ENCODE data around the gene GP1BA.

The GP1BA gene

DNA sequence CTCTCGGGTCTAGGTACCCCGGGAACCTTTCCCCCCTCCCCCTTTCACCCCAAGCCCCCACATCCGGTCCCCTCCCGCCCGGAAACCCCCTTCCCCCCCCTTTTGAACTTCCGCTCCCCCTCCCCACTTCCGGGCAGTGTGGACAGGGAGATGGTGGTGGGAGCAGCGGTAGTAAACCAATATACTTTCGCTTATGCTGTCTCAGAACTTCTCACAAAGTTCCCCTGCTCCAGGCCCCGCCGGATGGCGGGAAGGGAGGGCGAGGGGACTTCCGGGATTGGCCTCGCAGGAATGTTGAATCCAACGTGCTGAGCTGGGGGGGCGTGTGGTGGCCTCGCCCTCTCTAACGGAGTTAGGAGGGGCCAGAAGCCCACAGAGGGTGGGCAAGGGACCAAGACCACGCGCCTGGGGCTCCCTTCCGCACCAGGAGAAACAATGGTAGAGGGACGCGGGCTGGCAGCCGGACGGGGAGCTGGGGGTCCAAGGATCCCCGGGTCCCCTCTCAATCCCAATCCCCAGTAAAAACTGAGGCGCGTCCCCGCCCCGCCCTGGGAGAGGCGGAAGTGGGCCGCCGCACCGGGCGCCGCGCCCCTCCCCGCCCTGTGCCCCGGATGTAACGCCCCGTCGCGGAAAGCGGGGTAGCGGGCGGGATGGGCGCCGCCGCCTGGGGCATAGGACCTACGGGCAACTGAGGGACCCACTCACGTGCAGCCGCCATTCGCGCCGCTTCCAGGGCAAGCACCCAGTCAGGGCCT lies 15.5 kb downstream of the GP1BA start (continued):
- TF ChIP-seq, protein P1, sequence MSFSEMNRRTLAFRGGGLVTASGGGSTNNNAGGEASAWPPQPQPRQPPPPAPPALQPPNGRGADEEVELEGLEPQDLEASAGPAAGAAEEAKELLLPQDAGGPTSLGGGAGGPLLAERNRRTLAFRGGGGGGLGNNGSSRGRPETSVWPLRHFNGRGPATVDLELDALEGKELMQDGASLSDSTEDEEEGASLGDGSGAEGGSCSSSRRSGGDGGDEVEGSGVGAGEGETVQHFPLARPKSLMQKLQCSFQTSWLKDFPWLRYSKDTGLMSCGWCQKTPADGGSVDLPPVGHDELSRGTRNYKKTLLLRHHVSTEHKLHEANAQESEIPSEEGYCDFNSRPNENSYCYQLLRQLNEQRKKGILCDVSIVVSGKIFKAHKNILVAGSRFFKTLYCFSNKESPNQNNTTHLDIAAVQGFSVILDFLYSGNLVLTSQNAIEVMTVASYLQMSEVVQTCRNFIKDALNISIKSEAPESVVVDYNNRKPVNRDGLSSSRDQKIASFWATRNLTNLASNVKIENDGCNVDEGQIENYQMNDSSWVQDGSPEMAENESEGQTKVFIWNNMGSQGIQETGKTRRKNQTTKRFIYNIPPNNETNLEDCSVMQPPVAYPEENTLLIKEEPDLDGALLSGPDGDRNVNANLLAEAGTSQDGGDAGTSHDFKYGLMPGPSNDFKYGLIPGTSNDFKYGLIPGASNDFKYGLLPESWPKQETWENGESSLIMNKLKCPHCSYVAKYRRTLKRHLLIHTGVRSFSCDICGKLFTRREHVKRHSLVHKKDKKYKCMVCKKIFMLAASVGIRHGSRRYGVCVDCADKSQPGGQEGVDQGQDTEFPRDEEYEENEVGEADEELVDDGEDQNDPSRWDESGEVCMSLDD (tag by site-specific recombination; IDR thresholded peaks at IDR 0.05) = peak; percentile 68; the same call in 1 of the 2 replicates
- TF ChIP-seq ZNF292 (tag by site-specific recombination; IDR thresholded peaks at IDR 0.05; ENCODE audit: borderline replicate concordance, low read depth) = no peak
- 0 out of 2 replicates have a peak, but pooled peaks have one; percentile 9 for TF ChIP-seq ZNF585B (tag by site-specific recombination; IDR thresholded peaks at IDR 0.05)
- TF ChIP-seq, protein P2, sequence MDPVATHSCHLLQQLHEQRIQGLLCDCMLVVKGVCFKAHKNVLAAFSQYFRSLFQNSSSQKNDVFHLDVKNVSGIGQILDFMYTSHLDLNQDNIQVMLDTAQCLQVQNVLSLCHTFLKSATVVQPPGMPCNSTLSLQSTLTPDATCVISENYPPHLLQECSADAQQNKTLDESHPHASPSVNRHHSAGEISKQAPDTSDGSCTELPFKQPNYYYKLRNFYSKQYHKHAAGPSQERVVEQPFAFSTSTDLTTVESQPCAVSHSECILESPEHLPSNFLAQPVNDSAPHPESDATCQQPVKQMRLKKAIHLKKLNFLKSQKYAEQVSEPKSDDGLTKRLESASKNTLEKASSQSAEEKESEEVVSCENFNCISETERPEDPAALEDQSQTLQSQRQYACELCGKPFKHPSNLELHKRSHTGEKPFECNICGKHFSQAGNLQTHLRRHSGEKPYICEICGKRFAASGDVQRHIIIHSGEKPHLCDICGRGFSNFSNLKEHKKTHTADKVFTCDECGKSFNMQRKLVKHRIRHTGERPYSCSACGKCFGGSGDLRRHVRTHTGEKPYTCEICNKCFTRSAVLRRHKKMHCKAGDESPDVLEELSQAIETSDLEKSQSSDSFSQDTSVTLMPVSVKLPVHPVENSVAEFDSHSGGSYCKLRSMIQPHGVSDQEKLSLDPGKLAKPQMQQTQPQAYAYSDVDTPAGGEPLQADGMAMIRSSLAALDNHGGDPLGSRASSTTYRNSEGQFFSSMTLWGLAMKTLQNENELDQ (tag by site-specific recombination; IDR thresholded peaks at IDR 0.05; ENCODE audit: low read depth) = no peak
- TF ChIP-seq ZBTB8A (tag by site-specific recombination; IDR thresholded peaks at IDR 0.05) = peak; percentile 99
- peak; percentile 48; the same call in 1 of the 2 replicates for TF ChIP-seq IKZF3 (tag by site-specific recombination; IDR thresholded peaks at IDR 0.05)
- no peak for TF ChIP-seq ZSCAN16 (tag by site-specific recombination; IDR thresholded peaks at IDR 0.05)
- TF ChIP-seq ZNF274 (IDR thresholded peaks at IDR 0.05; ENCODE audit: low read length) = no peak
- no peak for TF ChIP-seq ZNF274 (tag by site-specific recombination; IDR thresholded peaks at IDR 0.05; ENCODE audit: borderline replicate concordance)
- 0 out of 2 replicates have a peak, but pooled peaks have one; percentile 13 for TF ChIP-seq BCL11A (tag by site-specific recombination; IDR thresholded peaks at IDR 0.05; ENCODE audit: low read depth)
- TF ChIP-seq, protein P3, sequence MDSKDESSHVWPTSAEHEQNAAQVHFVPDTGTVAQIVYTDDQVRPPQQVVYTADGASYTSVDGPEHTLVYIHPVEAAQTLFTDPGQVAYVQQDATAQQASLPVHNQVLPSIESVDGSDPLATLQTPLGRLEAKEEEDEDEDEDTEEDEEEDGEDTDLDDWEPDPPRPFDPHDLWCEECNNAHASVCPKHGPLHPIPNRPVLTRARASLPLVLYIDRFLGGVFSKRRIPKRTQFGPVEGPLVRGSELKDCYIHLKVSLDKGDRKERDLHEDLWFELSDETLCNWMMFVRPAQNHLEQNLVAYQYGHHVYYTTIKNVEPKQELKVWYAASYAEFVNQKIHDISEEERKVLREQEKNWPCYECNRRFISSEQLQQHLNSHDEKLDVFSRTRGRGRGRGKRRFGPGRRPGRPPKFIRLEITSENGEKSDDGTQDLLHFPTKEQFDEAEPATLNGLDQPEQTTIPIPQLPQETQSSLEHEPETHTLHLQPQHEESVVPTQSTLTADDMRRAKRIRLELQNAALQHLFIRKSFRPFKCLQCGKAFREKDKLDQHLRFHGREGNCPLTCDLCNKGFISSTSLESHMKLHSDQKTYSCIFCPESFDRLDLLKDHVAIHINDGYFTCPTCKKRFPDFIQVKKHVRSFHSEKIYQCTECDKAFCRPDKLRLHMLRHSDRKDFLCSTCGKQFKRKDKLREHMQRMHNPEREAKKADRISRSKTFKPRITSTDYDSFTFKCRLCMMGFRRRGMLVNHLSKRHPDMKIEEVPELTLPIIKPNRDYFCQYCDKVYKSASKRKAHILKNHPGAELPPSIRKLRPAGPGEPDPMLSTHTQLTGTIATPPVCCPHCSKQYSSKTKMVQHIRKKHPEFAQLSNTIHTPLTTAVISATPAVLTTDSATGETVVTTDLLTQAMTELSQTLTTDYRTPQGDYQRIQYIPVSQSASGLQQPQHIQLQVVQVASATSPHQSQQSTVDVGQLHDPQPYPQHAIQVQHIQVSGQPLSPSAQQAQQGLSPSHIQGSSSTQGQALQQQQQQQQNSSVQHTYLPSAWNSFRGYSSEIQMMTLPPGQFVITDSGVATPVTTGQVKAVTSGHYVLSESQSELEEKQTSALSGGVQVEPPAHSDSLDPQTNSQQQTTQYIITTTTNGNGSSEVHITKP (tag by site-specific recombination; IDR thresholded peaks at IDR 0.05) = peak; percentile 96
- TF ChIP-seq ZNF423 (tag by site-specific recombination; IDR thresholded peaks at IDR 0.05) = peak; percentile 17; the same call in 1 of the 2 replicates
- no peak for TF ChIP-seq FEZF1 (tag by site-specific recombination; IDR thresholded peaks at IDR 0.05)
- TF ChIP-seq, protein P4, sequence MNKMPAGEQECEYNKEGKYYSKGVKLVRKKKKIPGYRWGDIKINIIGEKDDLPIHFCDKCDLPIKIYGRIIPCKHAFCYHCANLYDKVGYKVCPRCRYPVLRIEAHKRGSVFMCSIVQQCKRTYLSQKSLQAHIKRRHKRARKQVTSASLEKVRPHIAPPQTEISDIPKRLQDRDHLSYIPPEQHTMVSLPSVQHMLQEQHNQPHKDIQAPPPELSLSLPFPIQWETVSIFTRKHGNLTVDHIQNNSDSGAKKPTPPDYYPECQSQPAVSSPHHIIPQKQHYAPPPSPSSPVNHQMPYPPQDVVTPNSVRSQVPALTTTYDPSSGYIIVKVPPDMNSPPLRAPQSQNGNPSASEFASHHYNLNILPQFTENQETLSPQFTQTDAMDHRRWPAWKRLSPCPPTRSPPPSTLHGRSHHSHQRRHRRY (tag by site-specific recombination; IDR thresholded peaks at IDR 0.05) = 0 out of 2 replicates have a peak, but pooled peaks have one; percentile 29
- peak; percentile 57 for TF ChIP-seq MZF1 (tag by site-specific recombination; IDR thresholded peaks at IDR 0.05; ENCODE audit: borderline replicate concordance)
- TF ChIP-seq ZNF76 (tag by site-specific recombination; IDR thresholded peaks at IDR 0.05; ENCODE audit: borderline replicate concordance, low read depth) = peak; percentile 57; the same call in 1 of the 2 replicates

Data from HEK293 (cell line).